ENCODE measurements around the gene CDH4.

DNA sequence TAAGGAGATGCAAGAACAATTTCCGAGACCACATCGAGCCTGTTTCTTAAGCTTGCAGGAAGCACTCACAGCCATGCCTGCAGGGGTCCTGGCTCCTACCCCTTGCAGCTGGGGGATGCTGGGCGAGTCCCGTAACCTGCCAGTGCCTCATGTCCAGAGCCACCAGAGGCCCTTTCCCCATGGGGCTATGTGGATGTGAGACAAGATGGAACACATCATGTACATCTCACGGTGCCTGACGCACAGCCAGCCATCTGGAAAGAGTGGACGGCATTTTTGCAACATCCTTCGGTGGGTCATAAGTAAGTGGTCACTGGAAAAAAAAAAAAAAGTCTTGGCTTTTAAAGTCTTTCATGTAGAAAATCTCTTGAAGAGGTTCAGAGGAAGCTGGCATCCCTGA, 72.8 kb downstream of the CDH4 start:
- TF ChIP-seq CTCF (IDR thresholded peaks at IDR 0.05) = no peak
- no peak for TF ChIP-seq EZH2phosphoT487 (IDR thresholded peaks at IDR 0.05)

Measured in neural progenitor cell (in vitro differentiated cells).